H1 (cell line): ENCODE results near the gene FBLN5. TPM values are rescaled to one million over a fixed set of nuclear protein-coding genes. Genes with fewer than 3 reads are reported as not detected.
A peak's percentile ranks its signal among the peaks of the same experiment; 100 is the strongest.

Experiments used
- CTCF ChIA-PET: fragments of 300-600 bp; sonication (Branson Sonifier 250); formaldehyde crosslinking; loops from one replicate; lab custom pipeline; 2021; ENCODE audit not compliant: partially characterized antibody; lab: Charles Lee
- POLR2A ChIA-PET: fragments of 300-600 bp; sonication (Branson Sonifier 250); formaldehyde crosslinking; loops from one replicate; lab custom pipeline; 2021; ENCODE audit warnings: inconsistent platforms; ENCODE audit not compliant: partially characterized antibody; lab: Charles Lee
- DNase-seq, 2 experiments: peaks; one replicate each; pipeline versions ENCODE4 v3.0.0 to v3.0.0-alpha.2; 2010 to 2022; ENCODE audit warnings: low spot score in 2 of 2, low read depth in 1 of 2, mixed read lengths in 1 of 2
- FAIRE-seq: peaks from 2 replicates; lab custom pipeline; 2011; peaks lifted over from hg19 to GRCh38; lab: Jason Lieb, UNC
- H2AFZ ChIP-seq: 2 replicates; pipeline ENCODE4 v1.8.1; 2012; ENCODE audit warnings: low read length, inconsistent platforms
- H2AK5ac ChIP-seq: 2 replicates; pipeline ENCODE4 v1.6.1; 2013; ENCODE audit warnings: low read depth, low read length
- H2BK120ac ChIP-seq: replicated peaks from 2 replicates; pipeline ENCODE3; 2013; ENCODE audit warnings: low read depth, low read length, inconsistent platforms
- H2BK12ac ChIP-seq: 2 replicates; pipeline ENCODE4 v1.6.1; 2013; ENCODE audit warnings: low read depth, low read length
- H2BK15ac ChIP-seq: 2 replicates; pipeline ENCODE4 v1.6.1; 2013; ENCODE audit warnings: low read length
- H2BK20ac ChIP-seq: 2 replicates; pipeline ENCODE4 v1.6.1; 2013; ENCODE audit warnings: low read length
- H2BK5ac ChIP-seq: 2 replicates; pipeline ENCODE4 v1.6.1; 2013; ENCODE audit warnings: low read depth, low read length
- H3K14ac ChIP-seq: 2 replicates; pipeline ENCODE4 v1.6.1; 2013; ENCODE audit warnings: inconsistent platforms; ENCODE audit not compliant: insufficient read length
- H3K18ac ChIP-seq: 2 replicates; pipeline ENCODE4 v1.6.1; 2013; ENCODE audit warnings: low read length; ENCODE audit errors: extremely low read depth
- H3K23ac ChIP-seq: 2 replicates; pipeline ENCODE4 v1.6.1; 2013; ENCODE audit warnings: inconsistent platforms; ENCODE audit not compliant: insufficient read length
- H3K23me2 ChIP-seq: 2 replicates; pipeline ENCODE4 v1.6.1; 2013; ENCODE audit warnings: low read depth, low read length
- H3K27ac ChIP-seq: 2 replicates; pipeline ENCODE4 v1.6.1; 2011; ENCODE audit warnings: low read depth, low read length, inconsistent platforms
- H3K27me3 ChIP-seq, 4 experiments: replicated peaks in 1 of 4; 1 replicate in 1 of 4; 2 replicates in 3 of 4; pipeline versions ENCODE4 v1.6.1 to v1.8.1; 2011 to 2013; ENCODE audit warnings: low read length in 3 of 4, mild to moderate bottlenecking in 3 of 4, inconsistent platforms in 2 of 4, mixed read lengths in 2 of 4, moderate library complexity in 1 of 4; ENCODE audit not compliant: control insufficient read depth in 3 of 4, insufficient read depth in 3 of 4; ENCODE audit errors: extremely low read depth in 1 of 4
- H3K36me3 ChIP-seq, 4 experiments: 2 replicates each; pipeline versions ENCODE4 v1.6.1 to v1.8.1; 2011 to 2013; ENCODE audit warnings: mild to moderate bottlenecking in 4 of 4, low read length in 3 of 4, moderate library complexity in 2 of 4, control low read depth in 1 of 4, inconsistent platforms in 1 of 4; ENCODE audit not compliant: insufficient read depth in 4 of 4, control insufficient read depth in 2 of 4
- H3K4ac ChIP-seq: replicated peaks from 2 replicates; pipeline ENCODE3; 2013; ENCODE audit warnings: low read length, low read depth, mixed read lengths, inconsistent platforms; ENCODE audit not compliant: insufficient read length
- H3K4me1 ChIP-seq, 4 experiments: replicated peaks in 1 of 4; 1 replicate in 1 of 4; 2 replicates in 3 of 4; pipeline versions ENCODE4 v1.6.1 to v1.8.1; 2011 to 2013; ENCODE audit warnings: low read length in 3 of 4, inconsistent platforms in 2 of 4, mixed read lengths in 1 of 4; ENCODE audit not compliant: insufficient read depth in 4 of 4, control insufficient read depth in 3 of 4
- H3K4me2 ChIP-seq, 2 experiments: 2 replicates each; pipeline versions ENCODE4 v1.6.1 to v1.8.1; 2011 to 2013; ENCODE audit warnings: low read depth in 2 of 2, low read length in 2 of 2, control low read depth in 1 of 2, inconsistent platforms in 1 of 2, mild to moderate bottlenecking in 1 of 2; ENCODE audit not compliant: insufficient read depth in 1 of 2
- H3K4me3 ChIP-seq, 4 experiments: fragments of 200-600, 300-600 bp in 1 of 4; sonication (generic), shearing (Covaris generic), sonication (Bioruptor Twin) in 1 of 4; 2 replicates each; pipeline versions ENCODE4 v1.5.1 to v1.8.1; 2011 to 2016; ENCODE audit warnings: low read length in 4 of 4, low read depth in 3 of 4, control low read depth in 2 of 4, inconsistent platforms in 2 of 4, mild to moderate bottlenecking in 2 of 4, mixed read lengths in 1 of 4, moderate library complexity in 1 of 4; ENCODE audit not compliant: insufficient read depth in 2 of 4; ENCODE audit errors: extremely low read depth in 1 of 4
- H3K56ac ChIP-seq: replicated peaks from 2 replicates; pipeline ENCODE3; 2013; ENCODE audit warnings: low read depth, mild to moderate bottlenecking, mixed read lengths, low read length, inconsistent platforms; ENCODE audit not compliant: insufficient read length
- H3K79me1 ChIP-seq: 2 replicates; pipeline ENCODE4 v1.6.1; 2013; ENCODE audit warnings: low read depth, low read length, control low read depth
- H3K79me2 ChIP-seq, 2 experiments: 2 replicates each; pipeline versions ENCODE4 v1.6.1 to v1.8.1; 2012 to 2013; ENCODE audit warnings: low read length in 2 of 2, mild to moderate bottlenecking in 2 of 2, inconsistent platforms in 1 of 2; ENCODE audit not compliant: insufficient read depth in 2 of 2, control insufficient read depth in 1 of 2
- H3K9ac ChIP-seq, 4 experiments: replicated peaks in 1 of 4; 1 replicate in 1 of 4; 2 replicates in 3 of 4; pipeline versions ENCODE4 v1.6.1 to v1.8.1; 2011 to 2013; ENCODE audit warnings: low read depth in 3 of 4, low read length in 3 of 4, control low read depth in 2 of 4, mild to moderate bottlenecking in 2 of 4, moderate library complexity in 2 of 4, inconsistent platforms in 1 of 4; ENCODE audit errors: extremely low read depth in 1 of 4
- H3K9me3 ChIP-seq, 2 experiments: 2 replicates each; pipeline versions ENCODE4 v1.6.1 to v1.8.1; 2012 to 2013; ENCODE audit warnings: mild to moderate bottlenecking in 2 of 2, moderate library complexity in 2 of 2, control low read depth in 1 of 2, inconsistent platforms in 1 of 2, low read depth in 1 of 2, low read length in 1 of 2, mixed read lengths in 1 of 2; ENCODE audit not compliant: insufficient read depth in 2 of 2
- H4K20me1 ChIP-seq, 2 experiments: replicated peaks in 1 of 2; 2 replicates each; pipeline versions ENCODE3 to v1.8.1; 2011 to 2013; ENCODE audit warnings: inconsistent platforms in 2 of 2, low read length in 2 of 2, mild to moderate bottlenecking in 1 of 2; ENCODE audit not compliant: insufficient read depth in 2 of 2, control insufficient read depth in 1 of 2
- H4K5ac ChIP-seq: 2 replicates; pipeline ENCODE4 v1.6.1; 2013; ENCODE audit warnings: low read length, low read depth, mixed read lengths, inconsistent platforms; ENCODE audit not compliant: insufficient read length
- H4K8ac ChIP-seq: 2 replicates; pipeline ENCODE4 v1.8.0; 2013; ENCODE audit warnings: mild to moderate bottlenecking, moderate library complexity, low read length, inconsistent platforms; ENCODE audit not compliant: insufficient read depth; ENCODE audit errors: extremely low read depth
- H4K91ac ChIP-seq: replicated peaks from 2 replicates; pipeline ENCODE3; 2013; ENCODE audit warnings: low read length, mixed read lengths, inconsistent platforms; ENCODE audit not compliant: insufficient read length
- POLR2AphosphoS5 ChIP-seq: IDR thresholded peaks from 2 replicates; pipeline ENCODE4 v1.6.1; 2011; ENCODE audit warnings: low read depth, low read length
- RAD21 ChIP-seq, 2 experiments: IDR thresholded peaks in 1 of 2; conservative IDR thresholded peaks in 1 of 2; 2 replicates each; pipeline ENCODE4 v1.6.1; 2011; ENCODE audit warnings: low read depth in 2 of 2, low read length in 2 of 2, improper control_type of control experiment in 1 of 2, inconsistent platforms in 1 of 2, mild to moderate bottlenecking in 1 of 2, moderate library complexity in 1 of 2
- SAP30 ChIP-seq: fragments of 300-600 bp; sonication (generic); IDR thresholded peaks from 2 replicates; pipeline ENCODE4 v1.7.1; 2012; ENCODE audit warnings: low read length, moderate library complexity, mild to moderate bottlenecking, inconsistent platforms; ENCODE audit not compliant: insufficient read depth, insufficient replicate concordance
- WGBS, 2 experiments: shearing (Covaris generic) in 1 of 2; methylation state at CpG; one replicate each; pipeline versions ENCODE4 v1.1.6 to v1.1.7; 2013 to 2015; ENCODE audit warnings: low lambda C conversion rate in 2 of 2, mixed read lengths in 2 of 2, inconsistent platforms in 1 of 2, low coverage in 1 of 2, missing lambda C conversion rate in 1 of 2; ENCODE audit not compliant: insufficient replicate concordance in 2 of 2, insufficient coverage in 1 of 2, insufficient read length in 1 of 2; ENCODE audit errors: extremely low coverage in 1 of 2, missing lambda C conversion rate in 1 of 2; 5-methylcytosine and 5-hydroxymethylcytosine counted together
- polyA plus RNA-seq, 7 experiments: library from polyadenylated mRNA; depleted of rRNA in 3 of 7; stranded (reverse) in 5 of 7; unstranded in 2 of 7; fragments of >200 nt in 5 of 7; fragments of 200-250 nt in 2 of 7; gene quantifications; 1 replicate in 5 of 7; 2 replicates in 1 of 7; 4 replicates in 1 of 7; pipeline versions ENCODE4 v1.2.1 to v1.2.3, GENCODE V29; 2011 to 2013; ENCODE audit warnings: missing spikeins in 2 of 7, mixed read lengths in 2 of 7
- total RNA-seq: library from RNA; stranded (reverse); fragmentation: NEBNext Ultra II Directional; extraction: Animal tissue kit (Norgen Biotek cat#: 25700); gene quantifications from 2 replicates; pipeline ENCODE4 v1.2.1, GENCODE V29; 2021

Gene FBLN5
- total and polyA plus RNA-seq, 2 of the 8 experiments (the other 6 are each of a cell fraction or from before 2014, with no cell fraction given): 0.88 to 3.5 TPM

GRCh38 chr14:91876492-91876891, 71.0 kb downstream of the FBLN5 start:
- WGBS, 2 experiments: 84% methylated on average over 6 of the region's 6 CpGs; no CpG with 5 or more reads in 1 of the 2 experiments

More at GRCh38 chr14:91876492-91876891, 71.0 kb downstream of the FBLN5 start:
- no peak overlapping the region for H2AFZ ChIP-seq
- no peak overlapping the region for H3K4ac ChIP-seq
- no peak overlapping the region for H2BK15ac ChIP-seq
- H2BK120ac ChIP-seq: no peak overlapping the region
- H2BK5ac ChIP-seq: no peak overlapping the region
- H3K56ac ChIP-seq: no peak overlapping the region
- TF ChIP-seq SAP30 (no peak), POLR2AphosphoS5 (no peak), RAD21 (IDR thresholded peaks at IDR 0.05 in 1 of 2, conservative IDR thresholded peaks at IDR 0.05 in 1 of 2; ENCODE audit: low read depth in 2 of 2, low read length in 2 of 2) (peak in 1 of 2 experiments; percentile 10; a peak in 1 of 4 replicates)
- no peak overlapping the region for H3K4me3 ChIP-seq
- H2BK12ac ChIP-seq: no peak overlapping the region
- no peaks in the 10 kb centered on the region for H3K36me3 ChIP-seq
- DNase-seq (no peak), FAIRE-seq (no peak)
- H4K20me1 ChIP-seq: no peaks in the 10 kb centered on the region
- H3K79me2 ChIP-seq: no peaks in the 10 kb centered on the region
- no peaks in the 10 kb centered on the region for H3K9me3 ChIP-seq
- H3K23me2 ChIP-seq: no peaks in the 10 kb centered on the region
- no peak overlapping the region for H3K4me2 ChIP-seq
- H4K8ac ChIP-seq: no peak overlapping the region
- no peak overlapping the region for H3K27ac ChIP-seq
- H2BK20ac ChIP-seq: no peak overlapping the region
- H4K91ac ChIP-seq: no peak overlapping the region
- POLR2A ChIA-PET: no interaction called here
- H3K14ac ChIP-seq: no peak overlapping the region
- H3K27me3 ChIP-seq: no peaks in the 10 kb centered on the region
- CTCF ChIA-PET: interaction anchor here (0.7 to 1.2 kb wide), 7 partner anchors 9 to 145 kb away, joined by 3 to 7 read pairs (median 4); partner anchors contain the start of genes CATSPERB and TC2N
- H4K5ac ChIP-seq: no peak overlapping the region
- H3K18ac ChIP-seq: no peak overlapping the region
- H2AK5ac ChIP-seq: no peak overlapping the region
- no peak overlapping the region for H3K23ac ChIP-seq
- H3K9ac ChIP-seq: no peak overlapping the region
- no peaks in the 10 kb centered on the region for H3K79me1 ChIP-seq
- no peaks in the 10 kb centered on the region for H3K4me1 ChIP-seq
